Measurements from ENCODE around the gene RNU1-1.
"Not testable (repeated sequence)": the region's sequence is repeated elsewhere in the genome, so short reads cannot be mapped to it uniquely, and the experiment has no call there.

The RNU1-1 gene

GRCh38 chr1:16532235-16532991, 18.3 kb upstream of the RNU1-1 start:
- not testable (repeated sequence) for DNase-seq (ENCODE audit: extremely low read depth, low read depth); H3K4me3 ChIP-seq (replicated peaks; ENCODE audit: low read depth, low read length)

- DNase-seq (ENCODE audit: extremely low read depth, low read depth): not testable (repeated sequence)
These were observed 14.3 kb upstream of the RNU1-1 start for GRCh38 chr1:16528338-16528737.

GRCh38 chr1:16525769-16526168, 11.7 kb upstream of the RNU1-1 start:
- not testable (repeated sequence) for H3K4me3 ChIP-seq (replicated peaks; ENCODE audit: low read depth, low read length); DNase-seq (ENCODE audit: extremely low read depth, low read depth)

More at GRCh38 chr1:16528338-16528737, 14.3 kb upstream of the RNU1-1 start:
- H3K4me3 ChIP-seq (replicated peaks; ENCODE audit: low read depth, low read length): not testable (repeated sequence)

- not testable (repeated sequence) for DNase-seq (ENCODE audit: extremely low read depth, low read depth); H3K4me3 ChIP-seq (replicated peaks; ENCODE audit: low read depth, low read length)
These were observed 7.6 kb upstream of the RNU1-1 start for GRCh38 chr1:16521679-16522078.

- DNase-seq (ENCODE audit: extremely low read depth, low read depth): no peak
- H3K4me3 ChIP-seq (replicated peaks; ENCODE audit: low read depth, low read length): no peak overlapping the region
- no peak for TF ChIP-seq CTCF (IDR thresholded peaks at IDR 0.05; ENCODE audit: low read depth, low read length, missing control alignments)
These were observed 7.2 kb upstream of the RNU1-1 start for GRCh38 chr1:16521288-16521583.

GRCh38 chr1:16520435-16521287, 6.6 kb upstream of the RNU1-1 start:
- DNase-seq (ENCODE audit: extremely low read depth, low read depth): not testable (repeated sequence)

GRCh38 chr1:16519255-16519951, 5.3 kb upstream of the RNU1-1 start:
- DNase-seq (ENCODE audit: extremely low read depth, low read depth); H3K4me3 ChIP-seq (replicated peaks; ENCODE audit: low read depth, low read length): not testable (repeated sequence)

More at GRCh38 chr1:16520435-16521287, 6.6 kb upstream of the RNU1-1 start:
- H3K4me3 ChIP-seq (replicated peaks; ENCODE audit: low read depth, low read length): not testable (repeated sequence)

- not testable (repeated sequence) for H3K4me3 ChIP-seq (replicated peaks; ENCODE audit: low read depth, low read length); DNase-seq (ENCODE audit: extremely low read depth, low read depth)
These were observed 4.8 kb upstream of the RNU1-1 start for GRCh38 chr1:16518913-16519254.

- not testable (repeated sequence) for H3K4me3 ChIP-seq (replicated peaks; ENCODE audit: low read depth, low read length); DNase-seq (ENCODE audit: extremely low read depth, low read depth)
These were observed 2.8 kb upstream of the RNU1-1 start for GRCh38 chr1:16516694-16517410.

- H3K4me3 ChIP-seq (replicated peaks; ENCODE audit: low read depth, low read length): not testable (repeated sequence)
These were observed 526 bp downstream of the RNU1-1 start for GRCh38 chr1:16513412-16514106.

GRCh38 chr1:16512624-16513411, 1.3 kb downstream of the RNU1-1 start:
- not testable (repeated sequence) for DNase-seq (ENCODE audit: extremely low read depth, low read depth); H3K4me3 ChIP-seq (replicated peaks; ENCODE audit: low read depth, low read length)

More at GRCh38 chr1:16513412-16514106, 526 bp downstream of the RNU1-1 start:
- peak; percentile 95 for DNase-seq (ENCODE audit: extremely low read depth, low read depth)

- DNase-seq (ENCODE audit: extremely low read depth, low read depth); H3K4me3 ChIP-seq (replicated peaks; ENCODE audit: low read depth, low read length): not testable (repeated sequence)
These were observed 2.2 kb downstream of the RNU1-1 start for GRCh38 chr1:16511926-16512325.

GRCh38 chr1:16508861-16509445, 5.1 kb downstream of the RNU1-1 start:
- H3K4me3 ChIP-seq (replicated peaks; ENCODE audit: low read depth, low read length); DNase-seq (ENCODE audit: extremely low read depth, low read depth): not testable (repeated sequence)

GRCh38 chr1:16506364-16507136, 7.5 kb downstream of the RNU1-1 start:
- H3K4me3 ChIP-seq (replicated peaks; ENCODE audit: low read depth, low read length); DNase-seq (ENCODE audit: extremely low read depth, low read depth): not testable (repeated sequence)

All from HFF-Myc (cell line).